BE2C (cell line): ENCODE results near the gene ADISSP.
A peak's percentile ranks its signal among the peaks of the same experiment; 100 is the strongest.

Source experiments
- DNase-seq: peaks from one replicate; pipeline ENCODE4 v3.0.0-alpha.2; 2020
- H3K27me3 ChIP-seq: fragments of 250-450 bp; sonication (Bioruptor Pico); 2 replicates; pipeline ENCODE4 v1.5.1; 2020; ENCODE audit warnings: mild to moderate bottlenecking
- H3K36me3 ChIP-seq: fragments of 250-450 bp; sonication (Bioruptor Pico); 2 replicates; pipeline ENCODE4 v1.5.1; 2020; ENCODE audit warnings: mild to moderate bottlenecking
- H3K4me1 ChIP-seq: fragments of 250-450 bp; sonication (Bioruptor Pico); 2 replicates; pipeline ENCODE4 v1.5.1; 2020
- H3K4me3 ChIP-seq: 2 replicates; pipeline ENCODE4 v1.5.1; 2011; ENCODE audit warnings: low read depth, low read length
- H3K9me3 ChIP-seq: fragments of 250-450 bp; sonication (Bioruptor Pico); 2 replicates; pipeline ENCODE4 v1.5.1; 2020
- CTCF ChIP-seq: IDR thresholded peaks from 2 replicates; pipeline ENCODE4 v1.5.1; 2012; ENCODE audit warnings: mild to moderate bottlenecking, low read depth, low read length

Gene ADISSP

GRCh38 chr20:3803289-3803688 lies 35.7 kb upstream of the ADISSP start:
- H3K27me3 ChIP-seq: no peaks in the 10 kb centered on the region
- TF ChIP-seq CTCF: no peak

GRCh38 chr20:3802524-3803239 lies 35.1 kb upstream of the ADISSP start:
- no peak for DNase-seq
- H3K36me3 ChIP-seq: peaks cover 74% of the 10 kb centered on the region
- H3K27me3 ChIP-seq: no peaks in the 10 kb centered on the region
- H3K4me3 ChIP-seq: no peak overlapping the region
- H3K4me1 ChIP-seq: peaks cover 41% of the 10 kb centered on the region
- TF ChIP-seq CTCF: no peak
- no peaks in the 10 kb centered on the region for H3K9me3 ChIP-seq

More at GRCh38 chr20:3803289-3803688, 35.7 kb upstream of the ADISSP start:
- Histone ChIP-seq H3K4me3 (no peak overlapping the region), H3K36me3 (peaks cover 71% of the 10 kb centered on the region), H3K4me1 (peaks cover 44% of the 10 kb centered on the region), H3K9me3 (no peaks in the 10 kb centered on the region)
- no peak for DNase-seq

- peaks cover 39% of the 10 kb centered on the region for H3K4me1 ChIP-seq
- TF ChIP-seq CTCF: no peak
- H3K9me3 ChIP-seq: no peaks in the 10 kb centered on the region
- peaks cover 78% of the 10 kb centered on the region for H3K36me3 ChIP-seq
- DNase-seq: no peak
- no peak overlapping the region for H3K4me3 ChIP-seq
- H3K27me3 ChIP-seq: no peaks in the 10 kb centered on the region
Measured at GRCh38 chr20:3801846-3802245, 34.3 kb upstream of the ADISSP start.

GRCh38 chr20:3801299-3801698 lies 33.7 kb upstream of the ADISSP start:
- H3K36me3 ChIP-seq: peaks cover 76% of the 10 kb centered on the region

GRCh38 chr20:3800878-3801260 lies 33.3 kb upstream of the ADISSP start:
- TF ChIP-seq CTCF: no peak
- Histone ChIP-seq H3K9me3 (no peaks in the 10 kb centered on the region), H3K36me3 (peaks cover 72% of the 10 kb centered on the region), H3K4me1 (peaks cover 37% of the 10 kb centered on the region), H3K4me3 (no peak overlapping the region), H3K27me3 (no peaks in the 10 kb centered on the region)
- DNase-seq: no peak

More at GRCh38 chr20:3801299-3801698, 33.7 kb upstream of the ADISSP start:
- Histone ChIP-seq H3K9me3 (no peaks in the 10 kb centered on the region), H3K4me1 (peaks cover 37% of the 10 kb centered on the region), H3K27me3 (no peaks in the 10 kb centered on the region), H3K4me3 (no peak overlapping the region)
- no peak for DNase-seq
- TF ChIP-seq CTCF: no peak

- no peaks in the 10 kb centered on the region for H3K27me3 ChIP-seq
- H3K4me3 ChIP-seq: peak overlapping the region; percentile 29
- no peak for DNase-seq
- peaks cover 37% of the 10 kb centered on the region for H3K4me1 ChIP-seq
- H3K9me3 ChIP-seq: no peaks in the 10 kb centered on the region
- TF ChIP-seq CTCF: no peak
- H3K36me3 ChIP-seq: peaks cover 67% of the 10 kb centered on the region
Measured at GRCh38 chr20:3800256-3800877, 32.8 kb upstream of the ADISSP start.
